NCI-H2081 treated with DMSO at 0.1 percent for 48 hours (cell line): ENCODE results near the gene SLC51B.
"Not testable (repeated sequence)": the region's sequence is repeated elsewhere in the genome, so short reads cannot be mapped to it uniquely, and the experiment has no call there.

Source experiments
- DNase-seq: peaks from one replicate; lab custom pipeline; 2025; lab: John Stamatoyannopoulos, UW

SLC51B gene

DNA sequence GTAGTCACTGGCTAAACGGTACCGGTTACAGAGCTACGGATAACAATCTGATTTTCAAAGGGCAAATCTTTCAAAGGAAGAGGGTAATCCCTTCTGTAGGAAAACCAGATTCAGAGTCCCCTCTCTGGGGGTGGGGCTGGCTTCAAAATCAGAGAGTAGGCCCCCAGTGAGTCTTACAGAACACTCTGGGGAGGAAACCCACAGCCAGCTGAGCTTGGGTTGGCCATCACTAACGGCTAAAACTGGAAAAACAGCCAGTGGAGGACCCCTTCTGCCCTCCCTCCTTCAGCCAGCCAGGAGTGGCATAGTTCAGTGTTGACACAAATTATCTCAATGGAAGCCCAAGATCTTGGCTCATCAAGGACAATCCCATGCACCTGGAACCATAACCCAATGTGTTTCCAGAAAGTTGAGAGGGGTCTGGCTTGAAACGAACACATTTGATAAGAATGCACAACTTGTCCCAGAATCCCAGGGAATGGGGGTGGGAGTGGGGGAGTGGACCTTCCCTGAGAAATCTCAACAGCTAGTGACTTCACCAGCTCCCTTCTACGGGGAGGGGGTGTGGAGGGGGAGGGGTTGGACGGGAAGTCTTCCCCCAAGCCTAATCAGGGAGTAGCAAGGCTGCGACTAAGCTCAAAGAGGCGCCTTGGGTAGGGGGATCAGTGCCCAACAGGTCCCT, 21.6 kb downstream of the SLC51B start:
- no peak for DNase-seq

GRCh38 chr15:65067317-65067644, 22.1 kb downstream of the SLC51B start:
- no peak for DNase-seq

GRCh38 chr15:65067645-65068402, 22.6 kb downstream of the SLC51B start, which contains the start of gene RASL12:
RASL12 (minus strand) TSS chr15:65067991; CDS start chr15:65067835, 156 bp downstream.
- DNase-seq = no peak

GRCh38 chr15:65068403-65068788, 23.2 kb downstream of the SLC51B start:
- DNase-seq = no peak

DNA sequence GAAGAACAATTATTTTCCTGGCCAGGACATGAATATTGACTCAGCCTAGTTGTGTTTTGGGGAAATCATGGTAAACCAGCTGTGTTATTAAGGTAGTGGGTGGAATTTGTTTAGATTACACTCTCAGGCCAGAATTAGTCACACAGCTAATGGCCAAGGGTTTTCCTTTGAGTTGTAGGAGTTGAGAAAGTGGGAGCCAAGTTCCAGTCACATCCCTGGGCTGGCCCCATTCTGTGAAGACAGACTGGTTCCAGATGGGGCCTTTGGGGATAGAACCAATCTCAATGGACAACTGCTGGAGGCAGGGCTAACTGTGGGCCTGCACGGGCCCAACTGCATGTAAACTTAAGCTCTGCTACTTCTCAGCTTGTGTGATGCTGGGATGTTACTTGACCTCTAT, 24.0 kb downstream of the SLC51B start:
- DNase-seq = no peak

GRCh38 chr15:65069779-65070546, 24.8 kb downstream of the SLC51B start:
- no peak for DNase-seq

GRCh38 chr15:65071381-65071811, 26.2 kb downstream of the SLC51B start:
- no peak for DNase-seq

GRCh38 chr15:65072027-65072426, 26.8 kb downstream of the SLC51B start:
- no peak for DNase-seq

DNA sequence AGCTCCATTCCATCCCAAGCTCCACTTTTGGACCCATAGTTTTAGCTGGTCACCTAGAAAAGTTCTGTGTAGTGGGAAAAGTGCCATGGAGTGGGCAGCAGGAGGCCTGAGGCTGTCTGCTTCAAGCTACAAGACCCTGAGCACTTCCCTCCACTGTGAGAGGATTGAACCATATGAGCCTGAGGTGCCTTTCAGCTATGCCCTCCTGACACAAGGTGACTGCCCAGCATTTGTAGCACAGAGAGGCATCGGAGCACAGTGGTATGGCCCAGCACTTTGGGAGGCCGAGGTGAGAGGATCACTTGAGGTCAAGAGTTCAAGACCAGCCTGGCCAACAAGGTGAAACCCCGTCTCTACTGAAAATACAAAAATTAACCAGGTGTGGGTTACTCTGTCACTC, 27.4 kb downstream of the SLC51B start:
- DNase-seq = no peak

DNA sequence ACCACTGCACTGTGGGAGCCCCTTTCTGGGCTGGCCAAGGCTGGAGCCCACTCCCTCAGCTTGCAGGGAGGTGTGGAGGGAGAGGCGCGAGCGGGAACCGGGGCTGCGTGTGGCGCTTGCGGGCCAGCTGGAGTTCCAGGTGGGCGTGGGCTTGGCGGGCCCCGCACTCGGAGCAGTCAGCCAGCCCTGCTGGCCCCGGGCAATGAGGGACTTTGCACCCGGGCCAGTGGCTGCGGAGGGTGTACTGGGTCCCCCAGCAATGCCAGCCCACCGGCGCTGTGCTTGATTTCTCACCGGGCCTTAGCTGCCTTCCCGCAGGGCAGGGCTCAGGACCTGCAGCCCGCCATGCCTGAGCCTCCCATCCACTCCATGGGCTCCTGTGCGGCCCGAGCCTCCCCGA, 29.8 kb downstream of the SLC51B start:
- DNase-seq = not testable (repeated sequence)

- DNase-seq = not testable (repeated sequence)
Measured at GRCh38 chr15:65075607-65076395, 30.6 kb downstream of the SLC51B start.

GRCh38 chr15:65076486-65077290, 31.5 kb downstream of the SLC51B start, which contains the start of gene KBTBD13:
KBTBD13 (plus strand) TSS chr15:65076746; CDS start chr15:65076816, 70 bp downstream.
- DNase-seq = no peak

- no peak for DNase-seq
Measured at GRCh38 chr15:65077291-65077980, 32.2 kb downstream of the SLC51B start.

DNA sequence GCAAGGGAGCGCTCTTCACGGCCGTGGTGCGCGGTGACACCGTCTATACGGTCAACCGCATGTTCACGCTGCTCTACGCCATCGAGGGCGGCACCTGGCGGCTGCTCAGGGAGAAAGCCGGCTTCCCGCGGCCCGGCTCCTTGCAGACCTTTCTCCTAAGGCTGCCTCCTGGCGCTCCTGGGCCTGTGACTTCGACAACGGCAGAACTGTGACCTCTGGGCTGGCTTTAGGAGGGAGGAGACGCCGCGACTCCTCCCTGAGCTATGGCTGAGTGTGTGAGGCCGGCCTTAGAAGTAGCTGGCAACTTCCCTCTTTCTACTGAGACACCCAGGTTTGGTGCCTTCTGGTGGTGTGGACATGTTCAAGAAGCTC, 32.8 kb downstream of the SLC51B start:
- no peak for DNase-seq

GRCh38 chr15:65079580-65079979, 34.4 kb downstream of the SLC51B start:
- DNase-seq = no peak

GRCh38 chr15:65081270-65081669, 36.1 kb downstream of the SLC51B start:
- DNase-seq = no peak

DNA sequence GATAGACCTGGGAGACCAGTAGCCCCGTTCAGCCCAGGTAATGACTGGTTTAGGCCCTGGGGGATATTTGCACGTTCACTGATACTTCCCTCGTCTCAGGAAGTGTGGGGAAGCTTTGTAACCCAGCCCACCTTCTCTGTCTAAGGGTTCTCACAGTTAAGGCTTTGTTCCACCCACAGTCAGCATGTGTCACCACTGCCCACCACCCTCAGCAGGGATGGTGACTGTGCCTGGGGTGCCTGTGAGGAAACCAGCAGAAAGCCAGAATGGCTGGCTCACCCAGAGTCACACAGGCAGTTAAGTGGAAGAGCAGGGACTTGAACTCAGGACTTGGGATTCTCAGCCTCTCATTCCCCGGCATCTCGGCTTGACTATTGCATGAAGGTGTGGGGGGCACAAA, 36.6 kb downstream of the SLC51B start:
- DNase-seq = no peak

DNA sequence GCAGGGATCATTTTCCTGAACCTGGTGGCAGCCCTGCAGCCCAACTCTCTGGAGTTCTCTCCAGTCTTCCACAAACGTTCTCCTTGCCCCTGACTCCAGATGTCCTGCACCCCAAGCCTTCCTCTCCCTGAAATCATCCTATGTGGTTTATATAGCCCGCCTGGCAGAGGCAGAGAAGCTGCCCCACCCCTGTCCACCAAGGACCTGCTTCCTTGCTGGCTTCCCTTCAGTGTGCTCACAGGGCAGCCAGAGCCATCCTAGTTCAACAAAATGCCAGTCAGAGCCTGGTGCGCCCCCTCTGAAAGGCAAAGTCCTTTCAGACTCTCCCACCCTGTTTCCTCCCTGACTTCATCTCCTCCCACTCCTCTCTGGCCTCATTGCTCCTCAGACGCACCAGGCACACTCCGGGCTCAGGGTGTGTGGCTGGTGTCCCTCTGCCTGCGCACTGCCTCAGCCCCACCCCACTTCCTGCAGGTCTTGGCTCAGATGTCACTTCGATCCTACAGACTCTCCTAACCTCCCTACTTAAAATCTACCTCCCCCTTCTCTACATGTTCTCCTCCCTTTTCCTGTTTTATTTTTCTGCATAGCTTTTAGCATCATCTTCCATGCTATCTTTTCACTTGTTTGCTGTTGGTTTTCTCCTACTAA, 37.2 kb downstream of the SLC51B start:
- no peak for DNase-seq

GRCh38 chr15:65083262-65083701, 38.1 kb downstream of the SLC51B start:
- no peak for DNase-seq
